ENCODE results near the gene POLR2A. TPM values are rescaled to one million over a fixed set of nuclear protein-coding genes. Genes with fewer than 3 reads are reported as not detected.
"Not testable (repeated sequence)": the region's sequence is repeated elsewhere in the genome, so short reads cannot be mapped to it uniquely, and the experiment has no call there.

Gene POLR2A
- total and polyA plus RNA-seq, 4 donors: 13.3 to 54.4 (median 34.8) TPM

DNA sequence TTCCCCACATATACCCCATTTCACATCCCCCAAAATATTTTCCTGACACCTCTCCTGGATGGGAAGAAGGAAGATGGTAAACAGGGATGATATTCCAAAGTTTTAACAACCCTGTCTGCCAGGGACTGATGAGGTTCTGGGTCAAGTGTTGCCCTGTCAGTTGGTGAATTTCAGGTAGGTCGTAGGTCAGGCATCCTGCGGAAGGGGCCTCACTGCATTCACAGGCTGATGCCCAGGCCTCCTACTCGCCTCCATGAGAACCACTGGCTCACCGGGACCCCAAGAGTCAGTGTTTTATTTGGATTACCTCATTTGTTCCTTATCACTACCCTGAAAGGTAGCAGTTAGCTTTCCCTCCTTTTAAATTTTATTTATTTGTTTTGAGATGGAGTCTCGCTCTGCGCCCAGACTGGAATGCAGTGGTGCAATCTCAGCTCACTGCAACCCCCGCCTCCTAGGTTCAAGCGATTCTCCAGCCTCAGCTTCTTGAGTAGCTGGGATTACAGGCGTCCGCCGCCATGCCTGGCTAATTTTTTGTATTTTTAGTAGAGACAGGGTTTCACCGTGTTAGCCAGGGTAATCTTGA, 15.3 kb upstream of the POLR2A start:
- Histone ChIP-seq H3K27me3 (ENCODE audit: control insufficient read depth in 4 of 4, insufficient read depth in 4 of 4, low read length in 3 of 4) (no peaks in the 10 kb centered on the region), H3K9me3 (ENCODE audit: control insufficient read depth in 4 of 4, low read length in 3 of 4) (no peaks in the 10 kb centered on the region), H3K36me3 (ENCODE audit: control insufficient read depth in 4 of 4, insufficient read depth in 3 of 4, low read depth in 1 of 4, low read length in 3 of 4) (peaks cover 0 to 2% (median 0%) of the 10 kb centered on the region in 4 donors), H3K4me3 (ENCODE audit: low read depth in 1 of 3, low read length in 3 of 3) (no peak overlapping the region), H3K4me1 (ENCODE audit: control insufficient read depth in 4 of 4, insufficient read depth in 4 of 4, low read length in 3 of 4) (peaks cover 0 to 20% (median 12%) of the 10 kb centered on the region in 4 donors), H3K9ac (ENCODE audit: low read depth in 1 of 2, low read length in 2 of 2) (no peak overlapping the region), H3K27ac (ENCODE audit: low read depth in 1 of 2, low read length in 2 of 2) (no peak overlapping the region)
- no peak for TF ChIP-seq HNF4G (IDR thresholded peaks at IDR 0.05)
- no peak for TF ChIP-seq NR2F2 (IDR thresholded peaks at IDR 0.05)
- no peak for TF ChIP-seq FOXA1 (IDR thresholded peaks at IDR 0.05)
- TF ChIP-seq GABPA (IDR thresholded peaks at IDR 0.05 in 1 of 2, conservative IDR thresholded peaks at IDR 0.05 in 1 of 2): no peak
- TF ChIP-seq TAF1 (conservative IDR thresholded peaks at IDR 0.05): no peak
- no peak for TF ChIP-seq JUND (IDR thresholded peaks at IDR 0.05)
- TF ChIP-seq YY1 (IDR thresholded peaks at IDR 0.05): no peak
- TF ChIP-seq, protein P1, sequence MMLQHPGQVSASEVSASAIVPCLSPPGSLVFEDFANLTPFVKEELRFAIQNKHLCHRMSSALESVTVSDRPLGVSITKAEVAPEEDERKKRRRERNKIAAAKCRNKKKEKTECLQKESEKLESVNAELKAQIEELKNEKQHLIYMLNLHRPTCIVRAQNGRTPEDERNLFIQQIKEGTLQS (IDR thresholded peaks at IDR 0.05): no peak
- TF ChIP-seq, protein P2, sequence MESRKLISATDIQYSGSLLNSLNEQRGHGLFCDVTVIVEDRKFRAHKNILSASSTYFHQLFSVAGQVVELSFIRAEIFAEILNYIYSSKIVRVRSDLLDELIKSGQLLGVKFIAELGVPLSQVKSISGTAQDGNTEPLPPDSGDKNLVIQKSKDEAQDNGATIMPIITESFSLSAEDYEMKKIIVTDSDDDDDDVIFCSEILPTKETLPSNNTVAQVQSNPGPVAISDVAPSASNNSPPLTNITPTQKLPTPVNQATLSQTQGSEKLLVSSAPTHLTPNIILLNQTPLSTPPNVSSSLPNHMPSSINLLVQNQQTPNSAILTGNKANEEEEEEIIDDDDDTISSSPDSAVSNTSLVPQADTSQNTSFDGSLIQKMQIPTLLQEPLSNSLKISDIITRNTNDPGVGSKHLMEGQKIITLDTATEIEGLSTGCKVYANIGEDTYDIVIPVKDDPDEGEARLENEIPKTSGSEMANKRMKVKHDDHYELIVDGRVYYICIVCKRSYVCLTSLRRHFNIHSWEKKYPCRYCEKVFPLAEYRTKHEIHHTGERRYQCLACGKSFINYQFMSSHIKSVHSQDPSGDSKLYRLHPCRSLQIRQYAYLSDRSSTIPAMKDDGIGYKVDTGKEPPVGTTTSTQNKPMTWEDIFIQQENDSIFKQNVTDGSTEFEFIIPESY (IDR thresholded peaks at IDR 0.05): no peak
- no peak for TF ChIP-seq EGR1 (IDR thresholded peaks at IDR 0.05; ENCODE audit: low read depth in 2 of 2)
- no peak for TF ChIP-seq HNF4A (conservative IDR thresholded peaks at IDR 0.05)
- TF ChIP-seq SP1 (IDR thresholded peaks at IDR 0.05): no peak
- TF ChIP-seq RAD21 (IDR thresholded peaks at IDR 0.05): no peak
- TF ChIP-seq, protein P3, sequence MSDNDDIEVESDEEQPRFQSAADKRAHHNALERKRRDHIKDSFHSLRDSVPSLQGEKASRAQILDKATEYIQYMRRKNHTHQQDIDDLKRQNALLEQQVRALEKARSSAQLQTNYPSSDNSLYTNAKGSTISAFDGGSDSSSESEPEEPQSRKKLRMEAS (IDR thresholded peaks at IDR 0.05): no peak
- TF ChIP-seq, protein P4, sequence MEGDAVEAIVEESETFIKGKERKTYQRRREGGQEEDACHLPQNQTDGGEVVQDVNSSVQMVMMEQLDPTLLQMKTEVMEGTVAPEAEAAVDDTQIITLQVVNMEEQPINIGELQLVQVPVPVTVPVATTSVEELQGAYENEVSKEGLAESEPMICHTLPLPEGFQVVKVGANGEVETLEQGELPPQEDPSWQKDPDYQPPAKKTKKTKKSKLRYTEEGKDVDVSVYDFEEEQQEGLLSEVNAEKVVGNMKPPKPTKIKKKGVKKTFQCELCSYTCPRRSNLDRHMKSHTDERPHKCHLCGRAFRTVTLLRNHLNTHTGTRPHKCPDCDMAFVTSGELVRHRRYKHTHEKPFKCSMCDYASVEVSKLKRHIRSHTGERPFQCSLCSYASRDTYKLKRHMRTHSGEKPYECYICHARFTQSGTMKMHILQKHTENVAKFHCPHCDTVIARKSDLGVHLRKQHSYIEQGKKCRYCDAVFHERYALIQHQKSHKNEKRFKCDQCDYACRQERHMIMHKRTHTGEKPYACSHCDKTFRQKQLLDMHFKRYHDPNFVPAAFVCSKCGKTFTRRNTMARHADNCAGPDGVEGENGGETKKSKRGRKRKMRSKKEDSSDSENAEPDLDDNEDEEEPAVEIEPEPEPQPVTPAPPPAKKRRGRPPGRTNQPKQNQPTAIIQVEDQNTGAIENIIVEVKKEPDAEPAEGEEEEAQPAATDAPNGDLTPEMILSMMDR (IDR thresholded peaks at IDR 0.05; ENCODE audit: low read depth, low read length, missing input control): no peak
- no peak for TF ChIP-seq RXRA (IDR thresholded peaks at IDR 0.05)
- TF ChIP-seq, protein P5, sequence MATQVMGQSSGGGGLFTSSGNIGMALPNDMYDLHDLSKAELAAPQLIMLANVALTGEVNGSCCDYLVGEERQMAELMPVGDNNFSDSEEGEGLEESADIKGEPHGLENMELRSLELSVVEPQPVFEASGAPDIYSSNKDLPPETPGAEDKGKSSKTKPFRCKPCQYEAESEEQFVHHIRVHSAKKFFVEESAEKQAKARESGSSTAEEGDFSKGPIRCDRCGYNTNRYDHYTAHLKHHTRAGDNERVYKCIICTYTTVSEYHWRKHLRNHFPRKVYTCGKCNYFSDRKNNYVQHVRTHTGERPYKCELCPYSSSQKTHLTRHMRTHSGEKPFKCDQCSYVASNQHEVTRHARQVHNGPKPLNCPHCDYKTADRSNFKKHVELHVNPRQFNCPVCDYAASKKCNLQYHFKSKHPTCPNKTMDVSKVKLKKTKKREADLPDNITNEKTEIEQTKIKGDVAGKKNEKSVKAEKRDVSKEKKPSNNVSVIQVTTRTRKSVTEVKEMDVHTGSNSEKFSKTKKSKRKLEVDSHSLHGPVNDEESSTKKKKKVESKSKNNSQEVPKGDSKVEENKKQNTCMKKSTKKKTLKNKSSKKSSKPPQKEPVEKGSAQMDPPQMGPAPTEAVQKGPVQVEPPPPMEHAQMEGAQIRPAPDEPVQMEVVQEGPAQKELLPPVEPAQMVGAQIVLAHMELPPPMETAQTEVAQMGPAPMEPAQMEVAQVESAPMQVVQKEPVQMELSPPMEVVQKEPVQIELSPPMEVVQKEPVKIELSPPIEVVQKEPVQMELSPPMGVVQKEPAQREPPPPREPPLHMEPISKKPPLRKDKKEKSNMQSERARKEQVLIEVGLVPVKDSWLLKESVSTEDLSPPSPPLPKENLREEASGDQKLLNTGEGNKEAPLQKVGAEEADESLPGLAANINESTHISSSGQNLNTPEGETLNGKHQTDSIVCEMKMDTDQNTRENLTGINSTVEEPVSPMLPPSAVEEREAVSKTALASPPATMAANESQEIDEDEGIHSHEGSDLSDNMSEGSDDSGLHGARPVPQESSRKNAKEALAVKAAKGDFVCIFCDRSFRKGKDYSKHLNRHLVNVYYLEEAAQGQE (IDR thresholded peaks at IDR 0.05): no peak
- no peak for TF ChIP-seq FOXA2 (IDR thresholded peaks at IDR 0.05)
- 78% methylated on average over 12 of the region's 12 CpGs for WGBS
- no peak for DNase-seq (ENCODE audit: low spot score)

- H3K9ac ChIP-seq (ENCODE audit: low read depth in 1 of 2, low read length in 2 of 2); H3K27ac ChIP-seq (ENCODE audit: low read depth in 1 of 2, low read length in 2 of 2); H3K4me3 ChIP-seq (ENCODE audit: low read depth in 1 of 3, low read length in 3 of 3); H3K9me3 ChIP-seq (ENCODE audit: control insufficient read depth in 4 of 4, low read length in 3 of 4); H3K27me3 ChIP-seq (ENCODE audit: control insufficient read depth in 4 of 4, insufficient read depth in 4 of 4, low read length in 3 of 4); DNase-seq (ENCODE audit: low spot score); H3K36me3 ChIP-seq (ENCODE audit: control insufficient read depth in 4 of 4, insufficient read depth in 3 of 4, low read depth in 1 of 4, low read length in 3 of 4): not testable (repeated sequence)
- 86% methylated on average over 12 of the region's 12 CpGs for WGBS
- H3K4me1 ChIP-seq (ENCODE audit: control insufficient read depth in 4 of 4, insufficient read depth in 4 of 4, low read length in 3 of 4): peaks cover 4 to 28% (median 18%) of the 10 kb centered on the region in 4 donors
These were observed 14.3 kb upstream of the POLR2A start for GRCh38 chr17:7469843-7470242.

Measured in liver (tissue), 9 donors.